ENCODE measurements around the gene RMND5A.
"Not testable (repeated sequence)": the region's sequence is repeated elsewhere in the genome, so short reads cannot be mapped to it uniquely, and the experiment has no call there.

RMND5A gene

GRCh38 chr2:86741889-86742498, 21.9 kb downstream of the RMND5A start:
- no CpG with 5 or more reads among the region's 4 CpGs for WGBS, 2 experiments
- not testable (repeated sequence) for H3K4me1 ChIP-seq (ENCODE audit: control insufficient read depth, insufficient read depth, low read length); H3K27me3 ChIP-seq (ENCODE audit: control insufficient read depth, insufficient read depth, low read length, poor library complexity, severe bottlenecking); H3K36me3 ChIP-seq (ENCODE audit: control insufficient read depth, insufficient read depth, low read length); H3K4me3 ChIP-seq (ENCODE audit: insufficient read depth, low read depth, low read length); H3K9me3 ChIP-seq (ENCODE audit: control insufficient read depth, low read length); H3K27ac ChIP-seq (ENCODE audit: insufficient read depth, low read depth, low read length, poor library complexity, severe bottlenecking)

DNA sequence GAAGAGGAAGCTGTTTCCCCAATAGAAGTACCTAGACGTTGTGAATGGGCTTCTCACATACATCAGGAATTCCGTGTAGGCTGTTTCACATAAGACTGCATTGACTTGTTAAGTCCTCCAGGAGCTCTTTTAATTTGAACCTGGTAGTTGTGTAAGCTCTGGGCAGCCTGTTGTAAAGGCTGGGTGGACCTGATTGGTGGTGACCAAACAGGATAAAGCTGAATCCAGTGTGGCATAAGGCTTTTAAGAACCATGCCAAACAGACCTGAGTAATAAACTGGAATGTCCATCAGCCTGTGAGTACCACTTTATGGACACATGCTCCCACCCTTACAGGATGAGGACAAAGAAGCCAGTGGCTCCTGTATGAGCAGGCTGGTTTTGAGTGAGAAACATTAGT, 24.1 kb downstream of the RMND5A start:
- peaks cover 3% of the 10 kb centered on the region for H3K36me3 ChIP-seq (ENCODE audit: control insufficient read depth, insufficient read depth, low read length)

DNA sequence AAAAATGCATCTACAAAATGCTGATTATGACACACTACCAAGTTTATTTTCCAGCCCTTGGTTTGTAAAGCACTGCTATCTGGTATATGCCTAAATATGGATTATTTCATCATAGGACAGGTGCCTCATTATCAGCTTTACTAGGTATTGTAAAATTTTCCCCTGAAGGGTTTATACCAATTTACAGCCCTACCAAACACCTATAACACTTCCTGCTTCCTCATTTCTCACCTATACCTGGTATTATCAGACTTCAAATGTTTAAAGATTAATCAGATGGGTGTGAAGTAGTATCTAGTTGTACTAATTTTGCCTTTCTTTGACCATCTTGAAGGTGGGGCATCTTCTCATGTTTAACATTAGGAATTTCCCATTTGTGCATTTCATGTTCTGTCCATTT, 26.8 kb downstream of the RMND5A start:
- no peak overlapping the region for H3K27ac ChIP-seq (ENCODE audit: insufficient read depth, low read depth, low read length, poor library complexity, severe bottlenecking)
- H3K4me3 ChIP-seq (ENCODE audit: insufficient read depth, low read depth, low read length): no peak overlapping the region
- H3K4me1 ChIP-seq (ENCODE audit: control insufficient read depth, insufficient read depth, low read length): no peaks in the 10 kb centered on the region
- H3K27me3 ChIP-seq (ENCODE audit: control insufficient read depth, insufficient read depth, low read length, poor library complexity, severe bottlenecking): no peaks in the 10 kb centered on the region
- no peaks in the 10 kb centered on the region for H3K9me3 ChIP-seq (ENCODE audit: control insufficient read depth, low read length)
- peaks cover 11% of the 10 kb centered on the region for H3K36me3 ChIP-seq (ENCODE audit: control insufficient read depth, insufficient read depth, low read length)

More for the DNA sequence above, 24.1 kb downstream of the RMND5A start:
- WGBS, 2 experiments: 91 to 93% methylated on average over 2 of the region's 2 CpGs
- Histone ChIP-seq H3K9me3 (ENCODE audit: control insufficient read depth, low read length) (no peaks in the 10 kb centered on the region), H3K27me3 (ENCODE audit: control insufficient read depth, insufficient read depth, low read length, poor library complexity, severe bottlenecking) (no peaks in the 10 kb centered on the region), H3K4me3 (ENCODE audit: insufficient read depth, low read depth, low read length) (no peak overlapping the region), H3K4me1 (ENCODE audit: control insufficient read depth, insufficient read depth, low read length) (no peaks in the 10 kb centered on the region), H3K27ac (ENCODE audit: insufficient read depth, low read depth, low read length, poor library complexity, severe bottlenecking) (no peak overlapping the region)

DNA sequence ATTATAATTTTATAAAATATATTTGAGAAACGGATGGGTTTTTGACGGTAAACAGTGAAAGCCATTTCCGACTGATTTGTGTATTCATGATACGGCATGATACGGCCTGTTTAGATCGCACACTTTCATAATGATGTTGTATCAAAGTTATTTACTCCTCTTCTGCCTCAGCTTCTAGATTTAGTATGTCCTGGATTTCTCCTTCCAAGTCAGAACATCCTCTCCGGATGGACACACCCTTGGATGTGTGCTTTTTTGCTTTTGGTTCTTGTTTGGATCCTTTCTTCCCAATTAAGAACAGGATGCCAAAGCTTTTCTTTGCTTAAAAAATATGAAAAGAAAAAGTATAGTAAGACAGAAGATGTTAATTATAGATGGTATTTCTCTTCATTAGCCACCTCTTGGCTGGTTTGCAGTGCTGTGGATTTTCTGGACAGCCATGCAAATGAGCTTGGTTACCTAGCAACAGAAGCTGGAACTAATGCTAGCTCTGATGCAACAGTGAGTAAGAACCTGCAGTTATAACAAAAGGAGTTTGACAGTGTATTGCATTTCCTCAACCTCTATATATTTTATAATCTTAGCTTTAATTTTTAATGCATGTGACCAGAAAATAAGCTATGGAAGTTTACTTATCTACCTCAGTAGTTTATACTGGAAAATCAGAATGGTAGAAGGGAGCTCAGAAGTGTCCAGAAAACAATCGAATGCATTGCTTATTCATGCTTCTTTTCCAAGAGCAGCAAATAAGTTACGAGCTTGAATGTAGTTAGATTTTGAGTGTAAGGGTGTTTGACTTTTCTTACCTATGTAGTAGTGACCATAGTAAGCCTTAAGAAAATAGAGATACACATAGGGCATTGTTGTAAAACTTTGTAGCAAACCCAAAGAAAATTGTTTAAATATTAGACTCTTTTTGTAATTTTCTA, 27.9 kb downstream of the RMND5A start:
- Histone ChIP-seq H3K9me3 (ENCODE audit: control insufficient read depth, low read length) (no peaks in the 10 kb centered on the region), H3K4me1 (ENCODE audit: control insufficient read depth, insufficient read depth, low read length) (no peaks in the 10 kb centered on the region), H3K36me3 (ENCODE audit: control insufficient read depth, insufficient read depth, low read length) (peaks cover 21% of the 10 kb centered on the region), H3K4me3 (ENCODE audit: insufficient read depth, low read depth, low read length) (no peak overlapping the region), H3K27ac (ENCODE audit: insufficient read depth, low read depth, low read length, poor library complexity, severe bottlenecking) (no peak overlapping the region), H3K27me3 (ENCODE audit: control insufficient read depth, insufficient read depth, low read length, poor library complexity, severe bottlenecking) (no peaks in the 10 kb centered on the region)
- 97% methylated on average over 9 of the region's 9 CpGs for WGBS, 2 experiments

GRCh38 chr2:86750240-86750839, 30.2 kb downstream of the RMND5A start:
- WGBS, 2 experiments: 93 to 96% methylated on average over 3 of the region's 3 CpGs
- no peaks in the 10 kb centered on the region for H3K27me3 ChIP-seq (ENCODE audit: control insufficient read depth, insufficient read depth, low read length, poor library complexity, severe bottlenecking)
- no peak overlapping the region for H3K27ac ChIP-seq (ENCODE audit: insufficient read depth, low read depth, low read length, poor library complexity, severe bottlenecking)
- peaks cover 21% of the 10 kb centered on the region for H3K36me3 ChIP-seq (ENCODE audit: control insufficient read depth, insufficient read depth, low read length)
- H3K4me3 ChIP-seq (ENCODE audit: insufficient read depth, low read depth, low read length): no peak overlapping the region
- H3K4me1 ChIP-seq (ENCODE audit: control insufficient read depth, insufficient read depth, low read length): no peaks in the 10 kb centered on the region
- no peaks in the 10 kb centered on the region for H3K9me3 ChIP-seq (ENCODE audit: control insufficient read depth, low read length)

DNA sequence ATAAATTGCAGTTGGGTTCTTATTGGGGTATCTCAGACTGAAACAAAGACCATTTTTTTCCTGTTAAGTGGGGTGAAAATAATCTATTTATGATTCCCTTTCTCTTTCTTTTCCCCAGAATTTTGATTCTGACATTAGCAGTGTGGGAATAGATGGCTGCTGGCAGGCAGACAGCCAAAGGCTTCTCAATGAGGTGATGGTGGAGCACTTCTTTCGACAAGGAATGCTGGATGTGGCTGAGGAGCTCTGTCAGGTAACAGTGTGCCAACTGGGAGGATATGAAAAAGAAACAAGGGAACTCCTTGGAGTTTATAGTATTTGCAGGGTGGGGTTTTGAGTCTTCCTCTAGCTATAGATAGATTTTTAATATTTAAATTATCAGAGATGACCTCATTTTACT, 31.7 kb downstream of the RMND5A start:
- Histone ChIP-seq H3K27me3 (ENCODE audit: control insufficient read depth, insufficient read depth, low read length, poor library complexity, severe bottlenecking) (no peaks in the 10 kb centered on the region), H3K4me1 (ENCODE audit: control insufficient read depth, insufficient read depth, low read length) (no peaks in the 10 kb centered on the region), H3K27ac (ENCODE audit: insufficient read depth, low read depth, low read length, poor library complexity, severe bottlenecking) (no peak overlapping the region), H3K36me3 (ENCODE audit: control insufficient read depth, insufficient read depth, low read length) (peaks cover 21% of the 10 kb centered on the region), H3K9me3 (ENCODE audit: control insufficient read depth, low read length) (no peaks in the 10 kb centered on the region), H3K4me3 (ENCODE audit: insufficient read depth, low read depth, low read length) (no peak overlapping the region)
- WGBS, 2 experiments: 95 to 96% methylated on average over 1 of the region's 1 CpG

GRCh38 chr2:86752934-86753333, 32.8 kb downstream of the RMND5A start:
- Histone ChIP-seq H3K9me3 (ENCODE audit: control insufficient read depth, low read length) (no peaks in the 10 kb centered on the region), H3K27me3 (ENCODE audit: control insufficient read depth, insufficient read depth, low read length, poor library complexity, severe bottlenecking) (no peaks in the 10 kb centered on the region), H3K4me1 (ENCODE audit: control insufficient read depth, insufficient read depth, low read length) (no peaks in the 10 kb centered on the region), H3K4me3 (ENCODE audit: insufficient read depth, low read depth, low read length) (no peak overlapping the region), H3K27ac (ENCODE audit: insufficient read depth, low read depth, low read length, poor library complexity, severe bottlenecking) (no peak overlapping the region), H3K36me3 (ENCODE audit: control insufficient read depth, insufficient read depth, low read length) (peaks cover 21% of the 10 kb centered on the region)
- WGBS, 2 experiments: 96 to 99% methylated on average over 3 of the region's 3 CpGs

- Histone ChIP-seq H3K4me3 (ENCODE audit: insufficient read depth, low read depth, low read length) (no peak overlapping the region), H3K27me3 (ENCODE audit: control insufficient read depth, insufficient read depth, low read length, poor library complexity, severe bottlenecking) (no peaks in the 10 kb centered on the region), H3K4me1 (ENCODE audit: control insufficient read depth, insufficient read depth, low read length) (no peaks in the 10 kb centered on the region), H3K36me3 (ENCODE audit: control insufficient read depth, insufficient read depth, low read length) (peaks cover 21% of the 10 kb centered on the region), H3K27ac (ENCODE audit: insufficient read depth, low read depth, low read length, poor library complexity, severe bottlenecking) (no peak overlapping the region), H3K9me3 (ENCODE audit: control insufficient read depth, low read length) (no peaks in the 10 kb centered on the region)
Observed at GRCh38 chr2:86753606-86754005, 33.5 kb downstream of the RMND5A start.

- no peak overlapping the region for H3K27ac ChIP-seq (ENCODE audit: insufficient read depth, low read depth, low read length, poor library complexity, severe bottlenecking)
- no peaks in the 10 kb centered on the region for H3K27me3 ChIP-seq (ENCODE audit: control insufficient read depth, insufficient read depth, low read length, poor library complexity, severe bottlenecking)
- no peaks in the 10 kb centered on the region for H3K36me3 ChIP-seq (ENCODE audit: control insufficient read depth, insufficient read depth, low read length)
- H3K4me1 ChIP-seq (ENCODE audit: control insufficient read depth, insufficient read depth, low read length): no peaks in the 10 kb centered on the region
- WGBS, 2 experiments: 92 to 94% methylated on average over 3 of the region's 3 CpGs
- no peaks in the 10 kb centered on the region for H3K9me3 ChIP-seq (ENCODE audit: control insufficient read depth, low read length)
- no peak overlapping the region for H3K4me3 ChIP-seq (ENCODE audit: insufficient read depth, low read depth, low read length)
Observed at GRCh38 chr2:86758405-86758804, 38.3 kb downstream of the RMND5A start.

DNA sequence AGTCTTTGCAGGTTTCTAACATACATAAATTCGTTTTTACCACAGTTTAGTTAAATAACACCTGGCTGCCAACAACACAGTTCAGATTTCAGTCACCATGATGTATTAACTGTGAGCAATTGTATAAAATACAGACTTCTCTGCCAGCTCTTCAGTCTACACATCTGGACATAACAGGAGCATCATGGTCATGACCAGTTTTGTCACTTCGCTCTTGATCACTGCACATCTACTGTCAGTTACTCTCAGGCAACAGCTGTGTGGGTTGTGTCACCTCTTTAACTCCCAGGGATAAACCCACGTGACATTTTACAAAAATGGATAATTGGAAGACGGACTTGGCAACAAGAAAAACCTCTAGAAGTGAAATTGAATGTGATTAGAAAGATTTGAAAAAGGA, 40.3 kb downstream of the RMND5A start:
- Histone ChIP-seq H3K9me3 (ENCODE audit: control insufficient read depth, low read length) (no peaks in the 10 kb centered on the region), H3K36me3 (ENCODE audit: control insufficient read depth, insufficient read depth, low read length) (no peaks in the 10 kb centered on the region), H3K4me3 (ENCODE audit: insufficient read depth, low read depth, low read length) (no peak overlapping the region), H3K4me1 (ENCODE audit: control insufficient read depth, insufficient read depth, low read length) (no peaks in the 10 kb centered on the region), H3K27me3 (ENCODE audit: control insufficient read depth, insufficient read depth, low read length, poor library complexity, severe bottlenecking) (no peaks in the 10 kb centered on the region), H3K27ac (ENCODE audit: insufficient read depth, low read depth, low read length, poor library complexity, severe bottlenecking) (no peak overlapping the region)
- WGBS, 2 experiments: 98% methylated on average over 4 of the region's 4 CpGs
